CD4-positive, alpha-beta T cell treated with Interleukin-4 for 1 hour (primary cell): ENCODE results near the gene ELP6.
A peak's percentile ranks its signal among the peaks of the same experiment; 100 is the strongest.

Experiments
- DNase-seq, 2 donors: peaks; one replicate each; pipeline ENCODE4 v3.0.0-alpha.2; 2020 to 2022

Gene ELP6

GRCh38 chr3:47513125-47513929 is at the start of gene ELP6:
TSS of gene ELP6 (minus strand) at chr3:47513712. CDS start at chr3:47513590, 122 bp downstream.
- DNase-seq: peak; percentile 97 to 98

- no peak for DNase-seq
Measured at GRCh38 chr3:47556351-47556750, 42.8 kb upstream of the ELP6 start.

GRCh38 chr3:47554335-47554734 is 40.8 kb upstream of the ELP6 start:
- DNase-seq: no peak

- DNase-seq: no peak
Measured at GRCh38 chr3:47553407-47553806, 39.9 kb upstream of the ELP6 start.

- no peak for DNase-seq
Measured at GRCh38 chr3:47542471-47543173, 29.1 kb upstream of the ELP6 start.

- DNase-seq: no peak
Measured at GRCh38 chr3:47541583-47542108, 28.1 kb upstream of the ELP6 start.

GRCh38 chr3:47540281-47540680 is 26.8 kb upstream of the ELP6 start:
- DNase-seq: no peak

- no peak for DNase-seq
Measured at GRCh38 chr3:47536967-47537366, 23.5 kb upstream of the ELP6 start.

GRCh38 chr3:47536221-47536891 is 22.8 kb upstream of the ELP6 start:
- DNase-seq: no peak

- DNase-seq: no peak
Measured at GRCh38 chr3:47533996-47534454, 20.5 kb upstream of the ELP6 start.

- no peak for DNase-seq
Measured at GRCh38 chr3:47533481-47533880, 20.0 kb upstream of the ELP6 start.

- no peak for DNase-seq
Measured at GRCh38 chr3:47527952-47528725, 14.6 kb upstream of the ELP6 start.

- no peak for DNase-seq
Measured at GRCh38 chr3:47525617-47526016, 12.1 kb upstream of the ELP6 start.

- DNase-seq: no peak
Measured at GRCh38 chr3:47523310-47524073, 10.0 kb upstream of the ELP6 start.

- peak; percentile 81 to 82 for DNase-seq
Measured at GRCh38 chr3:47522082-47522987, 8.8 kb upstream of the ELP6 start.

- no peak for DNase-seq
Measured at GRCh38 chr3:47520756-47521155, 7.2 kb upstream of the ELP6 start.

GRCh38 chr3:47517937-47518336 is 4.4 kb upstream of the ELP6 start:
- no peak for DNase-seq

GRCh38 chr3:47515864-47516319 is 2.4 kb upstream of the ELP6 start:
- DNase-seq: no peak

GRCh38 chr3:47515100-47515499 is 1.6 kb upstream of the ELP6 start:
- no peak for DNase-seq

GRCh38 chr3:47512416-47513124 is 942 bp downstream of the ELP6 start:
- peak in 1 of 2 donors; percentile 39 for DNase-seq
